CD4-positive, alpha-beta T cell treated with Interleukin-10 for 1 hour (primary cell): ENCODE data around the gene TSHZ2.
"Not testable (repeated sequence)": the region's sequence is repeated elsewhere in the genome, so short reads cannot be mapped to it uniquely, and the experiment has no call there.

Source experiments
- DNase-seq: peaks from one replicate; pipeline ENCODE4 v3.0.0-alpha.2; 2020

The TSHZ2 gene

GRCh38 chr20:52962183-52962582, 10.0 kb upstream of the TSHZ2 start:
- no peak for DNase-seq

- DNase-seq = no peak
Measured at GRCh38 chr20:52963131-52963530, 9.0 kb upstream of the TSHZ2 start.

GRCh38 chr20:52964131-52964530, 8.0 kb upstream of the TSHZ2 start:
- no peak for DNase-seq

GRCh38 chr20:52965380-52965779, 6.8 kb upstream of the TSHZ2 start:
- DNase-seq = no peak

DNA sequence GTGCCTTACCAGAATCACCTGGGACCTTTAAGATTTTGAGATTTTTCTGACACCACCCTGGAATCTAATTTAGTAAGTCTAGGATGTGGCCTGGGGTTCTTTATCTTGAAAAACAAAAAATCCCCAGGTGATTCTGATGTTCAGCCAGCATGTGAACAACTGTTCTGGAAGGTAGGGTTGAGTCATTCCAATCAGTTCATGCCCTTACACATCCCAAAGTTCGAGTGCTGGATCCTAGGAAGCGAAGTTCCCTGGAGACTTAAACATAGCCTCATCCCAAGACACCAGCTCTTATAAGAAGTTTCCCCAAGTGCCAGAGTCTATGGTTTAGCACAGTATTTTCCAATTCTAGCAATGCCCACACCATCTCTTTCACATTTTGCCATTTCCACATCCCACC, 6.3 kb upstream of the TSHZ2 start:
- no peak for DNase-seq

DNA sequence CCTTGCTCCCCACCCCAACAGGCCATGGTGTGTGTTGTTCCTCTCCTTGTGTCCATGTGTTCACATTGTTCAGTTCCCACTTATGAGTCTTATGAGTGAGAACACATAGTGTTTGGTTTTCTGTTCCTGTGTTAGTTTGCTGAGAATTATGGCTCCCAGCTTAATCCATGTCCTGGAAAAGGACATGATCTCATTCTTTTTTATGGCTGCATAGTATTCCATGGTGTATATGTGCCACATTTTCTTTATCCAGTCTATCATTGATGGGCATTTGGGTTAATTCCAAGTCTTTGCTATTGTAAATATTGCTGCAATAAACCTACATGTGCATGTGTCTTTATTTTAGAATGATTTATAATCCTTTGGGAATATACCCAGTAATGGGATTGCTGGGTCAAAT, 5.6 kb upstream of the TSHZ2 start:
- DNase-seq = not testable (repeated sequence)

- DNase-seq = no peak
Measured at GRCh38 chr20:52971498-52972189, 514 bp upstream of the TSHZ2 start.

GRCh38 chr20:52972965-52973819, 1.0 kb downstream of the TSHZ2 start:
- DNase-seq = peak; percentile 37

- peak; percentile 74 for DNase-seq
Measured at GRCh38 chr20:52974179-52974594, 2.0 kb downstream of the TSHZ2 start.

GRCh38 chr20:52975029-52975732, 3.0 kb downstream of the TSHZ2 start:
- DNase-seq = peak; percentile 52

- DNase-seq = no peak
Measured at GRCh38 chr20:52975803-52976531, 3.8 kb downstream of the TSHZ2 start.

DNA sequence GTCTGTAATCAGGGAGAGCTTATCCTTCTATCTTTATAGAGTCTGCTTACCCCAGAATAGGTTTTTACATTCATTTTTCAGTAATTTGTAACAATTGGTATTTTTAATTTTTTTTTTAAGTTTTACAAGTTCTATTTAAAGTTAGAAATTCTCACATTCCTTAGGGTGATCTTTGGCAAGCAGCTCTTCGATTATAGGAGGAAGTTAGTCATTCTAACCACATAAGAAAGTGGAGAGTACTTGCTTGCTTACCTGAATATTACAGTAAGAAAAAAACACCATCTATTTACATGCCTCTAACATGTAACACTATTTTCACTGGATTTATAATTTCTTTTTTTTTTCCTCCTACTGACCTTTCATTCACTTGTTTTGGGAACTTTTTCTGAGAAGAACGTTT, 6.7 kb downstream of the TSHZ2 start:
- no peak for DNase-seq

DNA sequence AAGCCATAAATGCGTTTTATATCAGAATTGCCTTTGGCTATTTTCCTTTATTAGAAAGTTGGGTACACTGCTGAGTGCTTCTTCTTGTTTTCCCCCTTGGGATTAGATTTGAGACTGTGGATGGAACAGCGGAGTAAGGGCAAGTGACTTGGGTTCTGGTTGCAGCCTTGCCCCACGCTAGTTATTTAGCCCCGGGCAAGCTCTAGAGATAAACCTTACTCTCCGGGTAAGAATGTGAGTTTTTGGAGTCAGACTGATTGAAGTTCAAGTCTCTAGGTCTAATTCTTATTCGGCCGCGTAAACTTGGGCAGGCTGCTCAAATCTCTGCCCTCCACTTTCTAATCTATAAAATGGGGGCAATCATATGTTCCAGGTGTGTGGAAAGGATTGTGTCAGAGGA, 8.9 kb downstream of the TSHZ2 start:
- no peak for DNase-seq

DNA sequence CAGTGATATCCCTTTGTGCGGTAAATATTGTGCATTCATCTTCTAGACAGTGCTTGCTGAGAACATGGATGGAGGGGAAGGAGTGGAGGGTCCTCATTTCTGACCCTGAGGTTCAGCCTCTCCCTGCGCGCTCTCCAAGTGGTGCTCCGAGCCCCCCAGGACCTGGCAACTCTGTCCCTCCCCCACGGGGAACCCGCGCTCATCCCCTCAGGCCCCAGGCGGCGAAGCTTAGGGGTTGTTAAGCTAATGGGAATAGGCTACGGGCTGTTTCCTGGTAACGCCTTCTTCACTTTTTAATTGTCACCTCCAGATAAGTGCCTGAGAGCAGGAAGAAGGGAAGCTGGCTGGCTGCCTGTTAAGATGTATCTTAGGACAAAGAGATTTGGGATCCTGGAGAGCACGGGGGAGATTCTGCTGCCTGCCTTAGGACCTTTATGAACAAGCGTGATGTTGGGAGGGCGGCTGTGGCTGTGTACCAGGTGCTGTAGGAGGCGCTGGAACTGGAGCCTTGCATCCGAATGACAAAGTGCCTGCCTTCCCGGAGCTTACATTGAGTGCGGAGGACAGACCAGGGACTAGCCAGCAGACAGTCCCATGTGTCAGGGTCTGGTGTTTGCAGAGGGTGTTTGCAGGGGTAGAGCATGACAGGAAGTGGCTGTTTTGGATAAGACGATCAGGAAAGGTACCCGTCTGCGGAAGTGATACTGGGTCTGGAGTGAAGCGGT, 11.7 kb downstream of the TSHZ2 start:
- no peak for DNase-seq

DNA sequence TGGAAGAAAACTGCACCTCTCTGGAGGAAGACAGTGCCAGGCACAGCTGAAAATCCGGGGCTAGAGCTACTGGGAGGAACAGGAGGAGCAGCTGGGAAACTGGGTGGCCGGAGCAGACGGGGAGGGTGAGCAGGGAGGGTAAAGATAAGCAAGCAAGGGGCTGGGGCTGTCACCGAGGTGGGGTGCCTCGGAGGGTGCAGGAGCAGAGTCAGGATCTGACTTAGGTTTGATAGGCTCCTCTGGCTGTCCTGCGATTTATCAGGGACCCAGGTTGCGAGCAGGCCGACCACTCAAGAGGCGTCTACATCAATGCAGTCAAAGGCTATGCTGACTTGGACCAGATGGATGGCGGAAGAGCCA, 12.3 kb downstream of the TSHZ2 start:
- no peak for DNase-seq

- no peak for DNase-seq
Measured at GRCh38 chr20:52985687-52986086, 13.5 kb downstream of the TSHZ2 start.

DNA sequence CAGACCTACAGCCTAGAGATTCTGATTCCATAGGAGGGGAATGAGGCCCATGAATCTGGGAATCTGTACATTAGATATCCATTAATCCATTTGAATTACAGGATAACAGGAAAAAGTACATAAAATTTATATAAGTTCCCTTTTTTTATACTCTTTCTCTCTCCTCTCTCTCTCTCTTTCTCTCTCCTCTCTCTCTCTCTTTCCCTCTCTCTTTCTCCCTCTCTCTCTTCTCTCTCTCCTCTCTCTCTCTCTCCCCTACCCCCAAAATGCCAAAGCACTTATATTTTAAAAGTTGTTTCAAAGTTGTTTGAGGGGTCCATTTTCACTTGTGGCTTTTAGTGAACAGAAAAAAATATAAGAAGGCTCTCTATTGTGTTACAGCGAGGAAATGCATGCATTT, 15.1 kb downstream of the TSHZ2 start:
- no peak for DNase-seq

GRCh38 chr20:52991830-52992229, 19.7 kb downstream of the TSHZ2 start:
- DNase-seq = no peak

GRCh38 chr20:52992632-52993031, 20.5 kb downstream of the TSHZ2 start:
- DNase-seq = no peak

GRCh38 chr20:52993076-52993475, 20.9 kb downstream of the TSHZ2 start:
- DNase-seq = no peak

GRCh38 chr20:52994184-52994970, 22.2 kb downstream of the TSHZ2 start:
- DNase-seq = no peak

GRCh38 chr20:52996130-52996529, 24.0 kb downstream of the TSHZ2 start:
- no peak for DNase-seq
